Adipocyte (in vitro differentiated cells): ENCODE data around the gene C17orf113.

Experiments
- DNase-seq: peaks from one replicate; pipeline ENCODE4 v3.0.0-alpha.2; 2015; ENCODE audit warnings: low read depth
- H3K27me3 ChIP-seq: replicated peaks from 2 replicates; pipeline ENCODE4 v1.7.0; 2013; ENCODE audit warnings: mild to moderate bottlenecking, low read length, moderate library complexity; ENCODE audit not compliant: control insufficient read depth, insufficient read depth
- H3K36me3 ChIP-seq: 2 replicates; pipeline ENCODE4 v1.7.0; 2013; ENCODE audit warnings: low read length, mild to moderate bottlenecking, moderate library complexity; ENCODE audit not compliant: control insufficient read depth, insufficient read depth, severe bottlenecking
- H3K4me1 ChIP-seq: 2 replicates; pipeline ENCODE4 v1.7.0; 2013; ENCODE audit warnings: mild to moderate bottlenecking, low read length, moderate library complexity; ENCODE audit not compliant: control insufficient read depth, insufficient read depth
- H3K4me3 ChIP-seq: 2 replicates; pipeline ENCODE4 v1.7.0; 2013; ENCODE audit warnings: mild to moderate bottlenecking, low read length, moderate library complexity
- H3K9ac ChIP-seq: 2 replicates; pipeline ENCODE4 v1.7.0; 2013; ENCODE audit warnings: mild to moderate bottlenecking, low read length, moderate library complexity
- H3K9me3 ChIP-seq: 2 replicates; pipeline ENCODE4 v1.7.0; 2013; ENCODE audit warnings: mild to moderate bottlenecking, low read length, moderate library complexity; ENCODE audit not compliant: control insufficient read depth

Gene C17orf113

DNA sequence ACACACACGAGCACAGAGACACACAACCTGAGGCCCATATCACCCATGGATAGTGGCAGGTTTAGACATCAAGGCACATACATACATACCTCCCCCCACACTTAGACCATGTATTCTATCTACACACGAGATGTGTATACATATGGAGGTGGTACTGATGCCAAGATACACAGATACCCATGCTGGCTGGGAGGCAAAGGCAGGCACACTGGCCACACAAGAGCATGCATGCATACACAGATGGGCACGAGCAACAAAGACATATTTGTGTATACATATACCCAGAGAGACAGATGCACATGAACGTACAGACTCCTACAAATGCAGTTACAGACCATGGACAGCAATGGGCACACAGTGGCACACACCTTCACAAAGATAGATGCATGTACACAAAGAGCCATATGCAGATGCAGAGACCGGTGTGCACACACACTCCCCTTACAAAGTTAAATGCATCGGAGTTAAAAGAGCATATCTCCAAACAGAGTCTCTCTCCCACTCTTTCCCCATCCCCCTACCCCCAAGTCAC is 2.0 kb upstream of the C17orf113 start:
- H3K27me3 ChIP-seq, result peaks cover 61% of the 10 kb centered on the region
- no peak overlapping the region for H3K9ac ChIP-seq
- H3K36me3 ChIP-seq, result no peaks in the 10 kb centered on the region
- no peak for DNase-seq
- no peaks in the 10 kb centered on the region for H3K4me1 ChIP-seq
- H3K4me3 ChIP-seq, result no peak overlapping the region
- no peaks in the 10 kb centered on the region for H3K9me3 ChIP-seq

DNA sequence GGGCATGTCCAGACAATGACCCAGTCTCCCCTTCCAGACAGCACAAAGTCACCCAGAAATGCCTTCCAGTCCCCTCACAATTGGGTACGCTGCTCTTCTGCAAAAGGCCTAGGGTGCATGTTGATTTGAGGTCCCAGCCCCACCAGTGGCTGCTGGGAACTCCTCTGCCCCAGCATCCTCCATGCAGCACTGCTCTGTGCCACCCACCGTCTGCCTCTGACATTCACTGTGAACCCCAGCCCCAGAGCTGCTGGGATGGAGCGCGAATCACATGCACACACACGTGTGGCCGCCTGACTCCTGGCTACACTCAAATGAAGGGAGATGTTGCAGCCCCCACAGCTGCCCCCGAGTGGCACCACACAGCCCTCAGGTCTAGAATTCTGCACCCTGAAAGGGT is 1.2 kb upstream of the C17orf113 start:
- Histone ChIP-seq H3K4me3 (no peak overlapping the region), H3K4me1 (no peaks in the 10 kb centered on the region), H3K27me3 (peaks cover 61% of the 10 kb centered on the region), H3K9me3 (no peaks in the 10 kb centered on the region), H3K36me3 (no peaks in the 10 kb centered on the region), H3K9ac (no peak overlapping the region)
- DNase-seq, result no peak

DNA sequence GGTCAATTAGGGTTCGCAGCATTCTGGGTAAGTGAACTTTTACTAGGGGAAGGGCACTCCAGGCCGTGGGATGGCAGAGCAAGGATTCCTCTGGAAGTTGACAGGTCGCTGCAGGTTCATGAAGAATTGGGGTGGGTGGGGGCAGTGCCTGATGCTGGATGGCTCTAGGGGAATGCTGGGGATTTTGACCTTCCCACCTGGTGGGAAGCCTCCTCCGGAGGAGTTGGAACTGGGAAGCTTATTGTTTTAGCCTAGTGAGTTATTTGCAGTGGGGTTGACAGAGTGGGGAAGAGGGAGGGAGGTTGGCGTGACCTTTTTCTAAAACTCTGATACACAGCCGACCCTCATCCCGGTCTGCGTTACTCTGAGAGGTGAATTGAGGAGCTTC is 606 bp upstream of the C17orf113 start:
- H3K27me3 ChIP-seq, result peaks cover 61% of the 10 kb centered on the region

DNA sequence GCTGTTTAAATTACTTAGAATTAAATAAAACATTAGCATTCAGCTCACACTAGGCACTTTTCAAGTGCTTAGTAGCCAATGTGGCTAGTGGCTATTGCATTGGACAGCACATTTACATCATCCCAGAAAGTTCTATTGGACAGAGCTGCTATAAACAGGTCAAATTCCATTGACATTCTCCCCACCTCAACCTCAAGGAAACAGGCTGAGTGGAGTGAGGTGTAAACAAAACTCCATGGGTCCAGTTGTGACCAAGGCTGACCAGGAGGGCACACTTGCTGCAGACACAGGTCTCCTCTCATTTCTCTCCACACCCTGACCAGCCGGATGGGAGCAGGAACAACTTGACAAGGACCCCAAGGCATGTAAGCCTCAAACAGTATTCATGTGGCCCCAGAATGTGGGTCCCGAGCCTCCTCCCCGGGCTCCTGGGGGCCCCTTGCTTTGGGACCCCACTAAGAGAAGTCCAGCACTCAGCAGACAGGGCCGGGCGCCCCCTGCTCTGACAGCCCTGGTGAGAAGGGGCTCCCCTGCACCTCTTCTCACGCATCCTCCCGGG is 488 bp downstream of the C17orf113 start:
- Histone ChIP-seq H3K9me3 (no peaks in the 10 kb centered on the region), H3K4me1 (no peaks in the 10 kb centered on the region), H3K36me3 (no peaks in the 10 kb centered on the region), H3K9ac (peak overlapping the region; percentile 25), H3K27me3 (peaks cover 52% of the 10 kb centered on the region), H3K4me3 (peak overlapping the region; percentile 63)
- no peak for DNase-seq

More for the DNA sequence above, 606 bp upstream of the C17orf113 start:
- Histone ChIP-seq H3K36me3 (no peaks in the 10 kb centered on the region), H3K9me3 (no peaks in the 10 kb centered on the region), H3K4me1 (no peaks in the 10 kb centered on the region), H3K4me3 (peak overlapping the region; percentile 50), H3K9ac (no peak overlapping the region)
- DNase-seq, result no peak

DNA sequence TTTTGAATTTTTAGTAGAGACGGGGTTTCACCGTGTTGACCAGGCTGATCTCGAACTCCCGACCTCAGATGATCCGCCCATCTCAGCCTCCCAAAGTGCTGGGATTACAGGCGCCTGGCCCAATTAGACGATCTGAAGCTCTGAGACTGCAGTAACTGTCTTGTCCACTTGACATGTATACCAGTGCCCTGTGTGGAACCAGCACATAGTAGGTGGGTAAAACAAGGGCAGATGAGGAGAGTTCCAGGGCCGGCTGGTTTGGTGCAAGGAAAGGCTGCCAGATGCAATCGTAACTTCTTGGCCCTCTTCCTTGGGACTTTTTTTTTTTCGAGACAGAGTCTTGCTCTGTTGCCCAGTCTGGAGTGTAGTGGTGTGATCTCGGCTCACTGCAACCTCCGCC is 3.1 kb downstream of the C17orf113 start:
- no peak overlapping the region for H3K9ac ChIP-seq
- H3K4me3 ChIP-seq, result no peak overlapping the region
- H3K27me3 ChIP-seq, result peaks cover 31% of the 10 kb centered on the region
- no peaks in the 10 kb centered on the region for H3K4me1 ChIP-seq
- no peaks in the 10 kb centered on the region for H3K36me3 ChIP-seq
- DNase-seq, result no peak
- no peaks in the 10 kb centered on the region for H3K9me3 ChIP-seq

DNA sequence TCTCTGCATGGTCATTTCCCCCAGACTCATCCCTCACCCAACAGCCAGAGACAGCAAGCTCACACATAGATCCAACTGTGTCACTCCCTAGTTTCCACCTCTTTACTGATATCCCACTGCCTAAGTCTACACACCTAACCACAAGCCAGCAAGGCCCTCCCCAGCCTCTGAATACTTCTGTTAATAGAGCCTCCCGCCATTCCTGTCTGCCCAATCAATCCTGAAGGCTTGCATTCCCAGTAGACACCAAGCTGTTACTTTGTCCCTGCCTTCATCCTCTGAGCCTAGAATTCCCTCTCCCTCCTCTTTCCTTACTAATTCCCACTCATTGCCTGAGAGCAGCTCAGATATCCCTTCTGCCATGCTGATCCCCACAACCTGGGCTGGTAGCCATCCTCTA is 4.7 kb downstream of the C17orf113 start:
- no peak overlapping the region for H3K4me3 ChIP-seq
- no peaks in the 10 kb centered on the region for H3K36me3 ChIP-seq
- H3K27me3 ChIP-seq, result peaks cover 18% of the 10 kb centered on the region
- H3K9me3 ChIP-seq, result no peaks in the 10 kb centered on the region
- no peak for DNase-seq
- no peak overlapping the region for H3K9ac ChIP-seq
- H3K4me1 ChIP-seq, result no peaks in the 10 kb centered on the region

DNA sequence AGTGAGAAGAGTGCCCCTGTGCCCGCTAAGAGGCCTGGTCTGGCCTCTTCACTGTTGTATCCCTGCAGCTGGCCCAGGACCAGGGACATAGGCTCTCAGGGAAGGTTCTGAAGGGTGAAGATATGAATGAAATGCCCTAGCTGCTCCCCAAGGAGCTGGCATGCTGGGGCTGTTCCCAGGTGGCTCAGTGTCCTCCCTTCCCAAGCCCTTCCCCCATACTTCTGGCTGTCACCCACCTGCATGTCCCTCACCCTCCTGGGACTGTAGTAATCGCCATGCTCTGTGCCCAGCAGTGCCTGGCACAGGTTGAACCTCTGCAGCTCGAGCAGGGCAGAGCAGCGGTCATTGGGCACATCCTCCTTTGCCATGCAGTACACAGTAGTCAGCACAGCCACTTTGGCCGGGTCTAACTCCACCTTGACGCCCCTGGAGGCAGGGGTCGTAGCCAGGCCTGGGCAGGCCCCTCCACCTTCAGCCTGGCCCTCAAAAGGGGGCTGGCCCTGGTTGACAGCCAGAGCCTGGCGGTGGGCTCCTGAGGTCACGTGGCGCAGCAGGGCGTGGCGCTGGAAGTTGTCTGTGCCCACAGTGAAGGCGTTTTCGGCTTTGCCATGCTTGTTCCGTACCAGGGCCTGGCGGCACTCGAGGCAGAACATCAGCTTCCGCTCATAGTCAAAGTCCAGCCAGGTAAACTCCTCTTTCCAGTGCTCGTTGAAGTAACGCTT is 7.6 kb downstream of the C17orf113 start:
- no peak overlapping the region for H3K9ac ChIP-seq
- H3K27me3 ChIP-seq, result peaks cover 9% of the 10 kb centered on the region
- no peak for DNase-seq
- H3K4me1 ChIP-seq, result no peaks in the 10 kb centered on the region
- no peaks in the 10 kb centered on the region for H3K36me3 ChIP-seq
- H3K4me3 ChIP-seq, result no peak overlapping the region
- H3K9me3 ChIP-seq, result no peaks in the 10 kb centered on the region

DNA sequence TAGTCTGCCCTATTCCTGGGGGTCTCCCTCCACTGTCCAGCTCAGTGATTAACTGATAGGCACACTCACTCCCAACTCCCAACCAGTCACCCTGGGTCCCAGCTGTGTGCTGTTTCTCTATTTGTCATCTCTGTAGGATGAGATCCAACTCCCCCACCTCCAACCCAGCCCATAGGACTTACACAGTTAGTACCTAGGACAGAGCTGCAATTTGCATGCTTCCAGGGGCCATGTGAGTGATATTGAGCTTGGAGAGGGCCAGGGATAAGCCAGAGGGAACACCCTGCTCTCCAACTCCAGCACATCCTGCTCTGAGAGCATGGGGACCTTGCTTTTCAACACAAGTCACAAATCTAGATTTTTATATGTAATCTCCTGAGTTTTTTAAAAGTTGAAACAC is 8.8 kb downstream of the C17orf113 start:
- no peak overlapping the region for H3K4me3 ChIP-seq
- H3K27me3 ChIP-seq, result peaks cover 16% of the 10 kb centered on the region
- no peaks in the 10 kb centered on the region for H3K9me3 ChIP-seq
- H3K4me1 ChIP-seq, result no peaks in the 10 kb centered on the region
- no peak overlapping the region for H3K9ac ChIP-seq
- H3K36me3 ChIP-seq, result no peaks in the 10 kb centered on the region
- DNase-seq, result no peak

DNA sequence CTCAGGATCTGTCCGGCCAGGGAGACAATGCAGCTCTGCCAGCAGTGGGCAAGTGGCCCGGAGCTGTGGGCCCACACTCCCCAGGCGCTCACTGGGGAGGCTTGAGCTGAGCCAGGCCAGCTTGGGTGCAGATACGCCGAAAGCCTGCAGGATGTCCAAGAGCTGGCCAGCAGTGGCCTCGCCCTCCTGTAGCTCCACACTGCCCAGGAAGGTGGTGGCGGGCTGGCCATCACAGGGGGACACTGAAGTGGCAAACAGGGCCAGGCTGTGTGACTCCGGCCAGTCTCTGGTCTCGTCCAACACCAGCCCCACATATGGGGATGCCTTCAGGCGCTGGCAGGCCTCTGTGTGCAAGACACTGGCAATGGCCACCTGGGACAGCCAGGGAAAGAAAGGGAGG is 9.6 kb downstream of the C17orf113 start:
- no peaks in the 10 kb centered on the region for H3K36me3 ChIP-seq
- no peak for DNase-seq
- no peak overlapping the region for H3K4me3 ChIP-seq
- H3K9me3 ChIP-seq, result no peaks in the 10 kb centered on the region
- no peak overlapping the region for H3K9ac ChIP-seq
- peaks cover 16% of the 10 kb centered on the region for H3K27me3 ChIP-seq
- H3K4me1 ChIP-seq, result no peaks in the 10 kb centered on the region

DNA sequence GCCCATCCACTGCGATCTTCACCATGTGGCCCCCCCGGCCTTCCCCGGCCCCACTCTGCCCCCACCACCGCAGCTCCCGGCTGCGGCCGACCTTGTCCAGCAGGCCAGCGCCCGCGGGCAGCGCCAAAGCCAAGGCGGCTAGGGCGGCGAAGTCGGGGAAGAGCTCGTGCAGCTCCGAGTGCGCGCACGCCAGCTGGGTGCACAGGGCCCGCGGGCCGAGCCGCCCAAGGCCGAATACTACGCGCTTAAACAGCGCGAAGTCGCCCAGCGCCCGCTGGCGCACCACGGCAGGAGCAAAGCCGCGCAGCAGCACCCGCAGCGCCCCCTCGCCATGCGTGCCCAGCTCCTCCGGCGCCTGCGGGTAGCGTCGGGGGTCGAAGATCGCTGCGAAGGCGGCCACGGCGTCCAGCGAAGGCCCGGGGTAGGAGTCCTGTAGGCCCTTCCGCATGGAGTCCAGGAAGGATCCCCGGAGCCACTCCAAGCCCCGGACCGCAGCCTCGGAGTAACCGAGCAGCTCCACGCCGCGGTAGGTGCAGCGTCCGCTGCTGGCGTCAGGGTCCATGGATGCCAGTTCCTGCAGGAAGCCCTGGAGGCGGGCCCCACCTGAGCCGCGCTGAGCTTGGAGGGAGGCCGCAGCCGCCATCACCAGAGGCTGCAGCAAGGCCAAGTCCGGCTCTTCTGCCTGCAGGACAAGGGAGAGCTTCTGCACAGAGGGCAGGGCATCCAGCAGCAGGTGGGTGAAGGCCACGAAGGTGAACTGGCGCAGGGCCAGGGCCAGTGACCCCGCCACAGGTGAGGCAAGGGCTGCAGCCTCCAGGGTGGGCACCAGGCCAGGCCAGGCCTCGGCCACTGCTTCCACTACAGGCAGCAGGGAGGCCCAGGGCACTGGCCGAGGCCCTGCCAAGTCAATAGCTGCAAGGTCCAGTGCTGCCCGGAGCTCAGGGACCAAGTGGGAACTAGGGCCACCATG is 10.3 kb downstream of the C17orf113 start:
- no peaks in the 10 kb centered on the region for H3K4me1 ChIP-seq
- no peak for DNase-seq

More for the DNA sequence above, 10.3 kb downstream of the C17orf113 start:
- H3K27me3 ChIP-seq, result peaks cover 16% of the 10 kb centered on the region
- no peak overlapping the region for H3K4me3 ChIP-seq
- no peaks in the 10 kb centered on the region for H3K9me3 ChIP-seq
- no peaks in the 10 kb centered on the region for H3K36me3 ChIP-seq
- no peak overlapping the region for H3K9ac ChIP-seq
